NCI-H128 (cell line): Measurements from ENCODE around the gene NOL6.
"Not testable (repeated sequence)": the region's sequence is repeated elsewhere in the genome, so short reads cannot be mapped to it uniquely, and the experiment has no call there.

Experiments used
- DNase-seq: peaks from one replicate; lab custom pipeline; 2025; ENCODE audit not compliant: unreplicated experiment; lab: John Stamatoyannopoulos, UW

Gene NOL6

DNA sequence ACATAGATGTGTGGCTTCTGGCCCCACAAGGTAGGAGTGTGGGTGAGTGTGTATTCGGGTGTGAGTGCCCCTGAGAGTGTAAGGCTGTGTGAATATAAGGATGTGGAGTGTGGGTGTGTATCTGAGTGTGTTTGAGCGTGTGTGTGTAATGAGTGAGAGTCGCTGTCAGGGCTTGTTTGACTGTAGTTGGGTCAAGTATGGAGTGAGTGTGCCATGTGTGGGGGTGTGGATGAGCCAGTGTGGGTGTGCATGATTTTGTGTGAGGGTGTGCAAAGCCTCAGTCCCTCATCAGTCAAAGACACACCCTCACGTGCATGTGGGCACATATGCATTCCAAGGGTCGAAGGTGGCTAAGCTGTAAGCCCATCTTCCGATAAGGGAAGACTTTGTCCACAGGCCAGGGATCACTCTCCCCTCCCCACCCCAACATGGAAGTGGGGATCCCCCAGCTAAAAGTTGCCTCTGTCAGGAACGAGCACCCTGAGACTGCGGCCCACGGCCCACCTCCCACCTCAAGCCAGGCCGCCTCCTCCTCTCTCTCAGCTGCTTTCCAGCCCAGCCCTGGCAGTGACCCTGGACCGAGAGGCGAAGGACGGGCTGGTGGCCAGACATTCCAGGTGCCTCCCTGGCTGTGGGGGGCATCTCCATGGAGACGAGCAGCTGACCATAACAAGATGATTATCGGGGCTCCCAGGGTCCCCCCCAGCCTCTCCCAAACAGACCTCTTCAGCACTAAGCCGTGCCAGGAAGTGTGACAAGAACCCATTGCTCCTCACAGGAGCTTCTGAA lies 39.2 kb downstream of the NOL6 start:
- DNase-seq, result no peak

DNA sequence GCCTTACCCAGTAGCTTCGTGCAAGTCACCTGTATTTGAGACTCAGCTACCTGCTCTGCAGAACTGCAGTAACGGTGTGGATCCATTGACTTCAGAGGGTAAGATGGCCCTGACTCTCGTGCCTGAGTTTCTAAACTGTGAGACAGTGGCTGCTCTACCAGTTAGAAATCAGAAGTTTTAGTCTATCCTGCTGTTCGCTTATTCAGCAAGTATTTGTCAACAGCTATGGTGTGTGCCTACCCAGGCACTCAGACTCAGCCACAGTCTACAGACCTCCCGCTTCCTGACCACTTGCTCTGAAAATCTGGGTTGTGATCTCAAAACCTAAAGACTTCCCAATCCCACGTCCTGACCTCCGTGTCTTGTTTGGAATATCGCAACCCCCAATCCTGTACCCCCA lies 39.9 kb downstream of the NOL6 start:
- no peak for DNase-seq

DNA sequence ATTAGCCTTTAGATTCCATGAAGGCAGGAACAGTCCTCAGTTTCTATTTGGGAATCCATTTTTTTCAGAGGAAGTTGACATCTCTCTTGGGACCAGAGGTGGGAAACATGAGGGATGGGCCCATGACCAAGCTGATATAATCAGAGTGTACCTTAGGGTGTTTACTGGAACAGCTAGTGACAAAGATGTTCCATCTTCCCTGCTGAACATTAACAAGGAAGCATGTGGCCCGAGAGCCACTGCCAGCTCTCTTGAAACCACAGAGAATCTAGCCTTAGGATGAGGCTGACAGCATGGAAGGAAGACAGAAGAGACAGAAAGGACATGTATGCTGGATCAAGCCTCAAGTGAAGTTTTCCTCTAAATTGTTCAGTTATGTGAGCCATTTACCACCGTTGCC lies 42.3 kb downstream of the NOL6 start:
- no peak for DNase-seq

- no peak for DNase-seq
Measured at GRCh38 chr9:33430942-33431341, 42.8 kb downstream of the NOL6 start.

DNA sequence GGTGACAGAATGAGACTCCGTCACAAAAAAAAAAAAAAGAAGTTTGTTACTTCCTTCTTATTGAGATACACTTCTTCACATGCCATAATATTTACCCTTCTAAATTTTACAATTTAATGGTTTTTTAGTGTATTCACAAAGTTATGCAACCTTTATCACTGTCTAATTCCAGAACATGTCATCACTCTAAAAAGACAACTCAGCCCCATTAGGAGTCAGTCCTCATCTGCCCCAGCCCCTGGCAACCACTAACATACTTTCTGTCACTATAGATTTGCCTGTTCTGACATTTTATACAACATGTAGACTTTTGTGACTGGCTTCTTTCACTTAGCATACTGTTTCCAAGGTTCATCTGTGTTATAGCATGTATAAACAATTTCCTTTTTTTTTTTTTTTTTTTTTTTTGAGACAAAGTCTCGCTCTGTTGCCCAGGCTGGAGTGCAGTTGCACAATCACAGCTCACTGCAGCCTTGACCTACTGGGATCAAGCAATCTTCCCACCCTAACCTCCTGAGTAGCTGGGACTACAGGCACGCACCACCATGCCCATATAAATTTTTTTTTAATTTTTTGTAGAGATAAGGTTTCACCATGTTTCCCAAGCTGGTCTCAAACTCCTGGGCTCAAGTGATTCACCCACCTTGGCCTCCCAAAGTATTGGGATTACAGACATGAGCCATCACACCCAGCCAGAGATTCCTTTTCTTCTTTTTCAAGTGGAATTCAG lies 44.3 kb downstream of the NOL6 start:
- no peak for DNase-seq

DNA sequence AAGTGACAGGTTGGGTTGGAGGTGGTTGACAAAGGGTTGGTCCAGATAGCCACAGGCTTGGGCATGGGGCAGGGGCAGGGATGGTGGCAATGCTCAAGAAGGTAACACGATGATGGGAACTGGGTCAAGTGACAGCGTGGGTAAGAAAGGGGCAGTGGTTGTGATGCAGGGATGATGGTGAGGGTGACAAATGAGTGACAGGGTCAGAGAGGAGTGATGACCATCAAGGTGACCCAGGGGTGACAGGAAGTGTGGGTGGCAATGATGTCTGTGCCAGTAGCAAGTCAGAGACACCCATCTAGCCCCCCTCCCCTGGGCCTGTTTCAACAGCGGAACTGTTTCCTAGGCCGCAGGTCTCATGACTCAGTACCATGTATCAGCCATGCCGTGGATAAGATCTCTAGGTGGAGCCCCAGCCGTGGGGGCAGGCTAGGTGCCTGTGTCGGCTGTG lies 46.9 kb downstream of the NOL6 start:
- no peak for DNase-seq

DNA sequence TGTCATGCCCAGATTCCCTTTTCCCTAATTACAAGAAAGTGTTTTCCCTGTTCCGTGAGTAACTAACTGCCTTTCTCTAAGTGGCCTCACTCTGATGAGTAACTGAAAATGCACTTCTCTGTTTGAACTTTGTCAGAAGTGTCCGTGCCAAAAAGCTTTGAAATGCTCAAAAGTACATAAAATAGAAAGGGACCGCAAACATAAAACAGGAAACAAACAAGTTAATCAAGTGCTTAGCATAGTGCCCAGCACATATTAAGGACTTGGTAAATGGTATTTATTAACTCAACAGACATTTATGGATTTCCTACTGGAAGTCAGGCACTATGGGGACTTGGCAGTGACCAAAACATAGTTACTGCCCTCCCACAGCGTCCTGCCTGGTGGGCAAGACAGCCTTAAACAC lies 48.6 kb downstream of the NOL6 start:
- no peak for DNase-seq

- not testable (repeated sequence) for DNase-seq
Measured at GRCh38 chr9:33424492-33424891, 49.2 kb downstream of the NOL6 start.

DNA sequence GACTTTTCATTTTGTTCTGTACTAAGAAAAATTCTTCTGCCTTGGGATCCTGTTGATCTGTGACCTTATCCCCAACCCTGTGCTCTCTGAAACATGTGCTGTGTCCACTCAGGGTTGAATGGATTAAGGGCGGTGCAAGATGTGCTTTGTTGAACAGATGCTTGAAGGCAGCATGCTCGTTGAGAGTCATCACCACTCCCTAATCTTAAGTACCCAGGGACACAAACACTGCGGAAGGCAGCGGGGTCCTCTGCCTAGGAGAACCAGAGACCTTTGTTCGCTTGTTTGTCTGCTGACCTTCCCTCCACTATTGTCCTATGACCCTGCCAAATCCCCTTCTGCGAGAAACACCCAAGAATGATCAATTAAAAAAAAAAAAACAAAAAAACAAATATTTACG lies 49.7 kb downstream of the NOL6 start:
- DNase-seq, result not testable (repeated sequence)

- DNase-seq, result no peak
Measured at GRCh38 chr9:33419708-33420303, 53.9 kb downstream of the NOL6 start.

- no peak for DNase-seq
Measured at GRCh38 chr9:33418090-33418489, 55.6 kb downstream of the NOL6 start.

DNA sequence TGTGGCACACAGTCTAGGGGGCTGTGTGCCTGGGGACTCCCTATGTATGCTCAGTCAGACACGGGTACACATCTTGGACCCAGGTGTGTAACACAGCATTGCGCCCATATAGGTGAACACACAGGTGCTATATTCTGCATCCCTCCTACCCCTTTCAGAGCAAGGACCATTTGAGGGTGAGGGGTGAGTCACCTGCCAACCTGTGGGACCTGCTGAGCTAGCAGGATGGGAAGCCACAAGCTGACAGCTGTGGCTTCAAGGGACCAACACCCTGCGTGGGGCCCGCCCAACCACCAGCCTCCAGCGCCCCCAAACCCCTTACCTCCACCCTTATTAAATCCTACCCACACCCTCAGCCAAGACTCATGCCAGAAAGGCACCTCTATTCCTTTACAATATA lies 56.7 kb downstream of the NOL6 start:
- DNase-seq, result no peak

DNA sequence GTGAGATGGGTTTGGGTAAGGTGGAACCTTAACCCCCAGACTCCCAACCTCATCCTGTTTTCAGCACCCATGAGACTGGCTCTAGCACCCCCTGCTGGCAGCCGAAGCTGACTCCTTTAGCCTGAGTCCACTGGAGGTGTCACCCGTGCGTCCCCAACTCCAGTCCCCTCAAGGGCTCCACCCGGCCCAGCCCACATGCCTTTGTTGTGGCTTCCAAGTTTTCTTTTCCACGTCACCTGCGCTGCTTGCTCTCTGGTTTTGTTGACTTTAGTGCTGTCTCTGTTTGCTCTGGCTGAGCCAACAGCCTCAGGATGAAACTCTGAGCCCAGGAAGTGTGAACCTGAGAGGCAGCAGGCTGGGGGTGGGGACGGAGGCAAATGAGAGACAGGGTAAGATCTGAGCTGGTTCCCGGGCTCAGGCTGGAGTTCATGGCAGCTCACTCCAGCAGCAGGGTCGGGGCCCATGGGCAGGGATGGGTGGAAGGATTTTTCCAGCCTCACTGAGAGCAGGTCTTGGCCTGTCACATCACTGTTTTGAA lies 58.2 kb downstream of the NOL6 start:
- DNase-seq, result no peak

DNA sequence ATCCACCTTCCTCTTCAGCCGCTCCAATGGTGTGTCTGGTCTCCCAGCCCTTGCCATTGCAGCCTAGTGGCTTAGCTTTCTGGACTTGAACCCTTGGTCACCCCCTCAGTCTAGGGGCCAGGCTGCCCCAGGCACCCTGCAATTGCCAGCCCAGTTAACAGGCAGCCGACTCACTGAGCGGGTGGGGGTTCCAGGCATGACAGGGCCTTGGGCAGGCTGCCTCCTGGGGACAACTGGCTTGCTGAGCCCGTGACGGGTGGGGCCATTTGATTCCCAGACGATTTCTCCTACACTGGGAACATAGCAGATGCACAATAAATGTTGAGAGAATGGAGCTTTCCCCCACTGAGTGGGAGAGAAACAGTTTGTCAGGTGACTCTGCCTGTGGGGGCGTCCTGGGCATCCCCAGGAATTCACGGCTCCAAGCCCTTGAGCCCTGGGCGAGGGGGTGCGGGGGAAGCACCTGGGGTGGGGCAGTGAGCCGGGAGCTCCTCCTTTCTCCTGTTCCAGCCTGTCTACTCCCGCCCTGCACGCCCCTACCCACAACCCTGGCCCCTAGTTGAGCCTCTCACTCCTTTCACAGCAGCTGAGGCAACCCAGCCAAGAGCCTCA lies 58.7 kb downstream of the NOL6 start:
- no peak for DNase-seq

DNA sequence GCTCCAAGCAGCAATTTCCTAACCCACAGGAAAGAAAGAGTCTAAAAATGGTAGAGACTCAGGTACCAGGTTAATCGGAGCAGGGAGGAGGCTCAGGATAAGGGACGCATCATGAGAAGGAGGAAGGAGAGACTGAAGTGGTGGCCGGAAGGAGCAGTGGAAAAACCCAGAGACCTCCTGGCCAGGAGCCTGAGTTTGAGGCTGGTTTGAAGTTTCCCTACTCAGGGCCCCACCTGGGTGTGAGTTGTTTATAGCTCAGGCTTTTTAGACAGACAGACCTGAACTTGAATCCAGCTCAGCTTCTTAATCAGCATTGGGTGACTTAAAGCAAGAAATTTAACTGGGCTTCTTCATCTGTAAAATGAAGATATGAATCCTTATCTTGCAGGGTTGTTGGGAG lies 59.5 kb downstream of the NOL6 start:
- no peak for DNase-seq
